MM.1S (cell line): Measurements from ENCODE around the gene SMIM10L1.

Experiments
- DNase-seq: peaks from one replicate; pipeline ENCODE4 v3.0.0-alpha.2; 2015
- H2AFZ ChIP-seq: fragments of 300-600 bp; sonication (generic); 2 replicates; pipeline ENCODE4 v1.6.0; 2016; ENCODE audit warnings: antibody characterized with exemption, low read length
- H3F3A ChIP-seq: fragments of 300-600 bp; sonication (generic); 2 replicates; pipeline ENCODE4 v1.6.1; 2016; ENCODE audit warnings: mild to moderate bottlenecking, antibody characterized with exemption, low read length, moderate library complexity, mixed read lengths; ENCODE audit not compliant: insufficient read depth
- H3K27ac ChIP-seq: fragments of 300-600 bp; sonication (generic); 2 replicates; pipeline ENCODE4 v1.5.1; 2016; ENCODE audit warnings: mild to moderate bottlenecking, low read length
- H3K27me3 ChIP-seq: fragments of 300-600 bp; sonication (generic); replicated peaks from 2 replicates; pipeline ENCODE4 v1.6.0; 2016; ENCODE audit warnings: low read length; ENCODE audit not compliant: insufficient read depth
- H3K36me3 ChIP-seq: fragments of 300-600 bp; sonication (generic); replicated peaks from 2 replicates; pipeline ENCODE4 v1.6.1; 2016; ENCODE audit warnings: mild to moderate bottlenecking, low read length, mixed read lengths; ENCODE audit not compliant: insufficient read depth
- H3K4me1 ChIP-seq: fragments of 300-600 bp; sonication (generic); 2 replicates; pipeline ENCODE4 v1.6.1; 2016; ENCODE audit warnings: low read length, mixed read lengths
- H3K4me2 ChIP-seq: fragments of 300-600 bp; sonication (generic); 2 replicates; pipeline ENCODE4 v1.6.0; 2016; ENCODE audit warnings: low read depth, low read length
- H3K4me3 ChIP-seq: fragments of 300-600 bp; sonication (generic); 2 replicates; pipeline ENCODE4 v1.5.1; 2016; ENCODE audit warnings: low read length, mixed read lengths
- H3K79me2 ChIP-seq: fragments of 300-600 bp; sonication (generic); 2 replicates; pipeline ENCODE4 v1.6.1; 2016; ENCODE audit warnings: mixed run types, low read length, mixed read lengths
- H3K9ac ChIP-seq: fragments of 300-600 bp; sonication (generic); 2 replicates; pipeline ENCODE4 v1.6.1; 2016; ENCODE audit warnings: low read length, mixed read lengths
- H3K9me2 ChIP-seq: fragments of 300-600 bp; sonication (generic); replicated peaks from 2 replicates; pipeline ENCODE4 v1.6.1; 2016; ENCODE audit warnings: mild to moderate bottlenecking, low read length, mixed read lengths; ENCODE audit not compliant: insufficient read depth
- H3K9me3 ChIP-seq: fragments of 300-600 bp; sonication (generic); replicated peaks from 2 replicates; pipeline ENCODE4 v1.6.1; 2016; ENCODE audit warnings: mild to moderate bottlenecking, low read length, mixed read lengths; ENCODE audit not compliant: insufficient read depth
- H4K20me1 ChIP-seq: fragments of 300-600 bp; sonication (generic); 2 replicates; pipeline ENCODE4 v1.6.1; 2016; ENCODE audit warnings: mild to moderate bottlenecking, low read length, moderate library complexity, mixed read lengths; ENCODE audit not compliant: insufficient read depth
- EZH2 ChIP-seq: fragments of 300-600 bp; sonication (generic); optimal IDR thresholded peaks from 2 replicates; pipeline ENCODE3; 2017; ENCODE audit warnings: low read depth, mild to moderate bottlenecking, antibody characterized with exemption, low read length, mixed read lengths
- EZH2phosphoT487 ChIP-seq: fragments of 300-600 bp; sonication (generic); IDR thresholded peaks from 2 replicates; pipeline ENCODE4 v1.6.1; 2018; ENCODE audit warnings: antibody characterized with exemption, low read length
- TF ChIP-seq, protein P1 (sequence below): fragments of 300-600 bp; sonication (generic); IDR thresholded peaks from 2 replicates; pipeline ENCODE4 v1.5.1; 2016; ENCODE audit warnings: antibody characterized with exemption, low read length, mixed read lengths

SMIM10L1 gene

DNA sequence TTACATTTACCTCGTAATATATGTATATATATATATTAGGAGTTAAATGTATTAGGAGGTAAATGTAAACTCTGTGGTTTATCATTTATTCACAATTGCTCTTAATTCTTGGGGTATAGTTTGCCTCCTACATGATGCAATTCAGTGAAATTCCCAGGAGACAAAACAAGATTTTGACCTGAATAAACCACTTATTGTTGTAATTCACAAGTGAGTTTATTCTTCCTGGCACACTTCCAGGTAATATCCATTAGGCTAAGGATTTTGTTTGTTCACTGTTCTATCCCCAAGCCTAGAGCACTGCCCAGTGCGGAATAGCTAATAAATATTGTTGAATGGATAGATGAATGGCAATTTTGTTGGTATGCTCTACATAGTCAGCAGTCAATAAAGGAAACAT, 3.0 kb downstream of the SMIM10L1 start:
- no peak for TF ChIP-seq EZH2
- Histone ChIP-seq H3K4me2 (no peak overlapping the region), H4K20me1 (no peaks in the 10 kb centered on the region)

DNA sequence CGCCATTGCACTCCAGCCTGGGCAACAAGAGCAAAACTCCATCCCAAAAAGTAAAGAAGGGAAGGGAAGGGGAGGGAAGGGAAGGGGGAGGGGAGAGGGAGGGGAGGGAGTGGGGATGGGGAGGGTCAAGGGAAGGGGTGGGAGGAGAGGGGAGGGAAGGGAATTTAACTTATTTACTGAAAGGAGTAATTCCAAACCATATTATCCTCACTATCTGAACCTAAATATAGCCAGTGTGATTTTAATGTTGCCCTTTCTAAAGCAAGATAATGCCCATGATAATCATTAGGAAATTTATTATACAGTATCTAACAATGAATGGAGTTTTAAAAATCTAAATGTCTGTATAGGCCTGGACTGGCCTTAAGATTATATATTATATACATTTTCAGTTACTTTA, 7.3 kb downstream of the SMIM10L1 start:
- no peaks in the 10 kb centered on the region for H3K36me3 ChIP-seq
- no peaks in the 10 kb centered on the region for H3K27me3 ChIP-seq
- H3K27ac ChIP-seq: no peak overlapping the region
- H3K4me3 ChIP-seq: no peak overlapping the region
- TF ChIP-seq EZH2phosphoT487 (no peak), EZH2 (no peak)
- TF ChIP-seq, protein P1, sequence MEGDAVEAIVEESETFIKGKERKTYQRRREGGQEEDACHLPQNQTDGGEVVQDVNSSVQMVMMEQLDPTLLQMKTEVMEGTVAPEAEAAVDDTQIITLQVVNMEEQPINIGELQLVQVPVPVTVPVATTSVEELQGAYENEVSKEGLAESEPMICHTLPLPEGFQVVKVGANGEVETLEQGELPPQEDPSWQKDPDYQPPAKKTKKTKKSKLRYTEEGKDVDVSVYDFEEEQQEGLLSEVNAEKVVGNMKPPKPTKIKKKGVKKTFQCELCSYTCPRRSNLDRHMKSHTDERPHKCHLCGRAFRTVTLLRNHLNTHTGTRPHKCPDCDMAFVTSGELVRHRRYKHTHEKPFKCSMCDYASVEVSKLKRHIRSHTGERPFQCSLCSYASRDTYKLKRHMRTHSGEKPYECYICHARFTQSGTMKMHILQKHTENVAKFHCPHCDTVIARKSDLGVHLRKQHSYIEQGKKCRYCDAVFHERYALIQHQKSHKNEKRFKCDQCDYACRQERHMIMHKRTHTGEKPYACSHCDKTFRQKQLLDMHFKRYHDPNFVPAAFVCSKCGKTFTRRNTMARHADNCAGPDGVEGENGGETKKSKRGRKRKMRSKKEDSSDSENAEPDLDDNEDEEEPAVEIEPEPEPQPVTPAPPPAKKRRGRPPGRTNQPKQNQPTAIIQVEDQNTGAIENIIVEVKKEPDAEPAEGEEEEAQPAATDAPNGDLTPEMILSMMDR: no peak
- DNase-seq: no peak
- H3K9me3 ChIP-seq: no peaks in the 10 kb centered on the region
- H3K9ac ChIP-seq: no peak overlapping the region
- H2AFZ ChIP-seq: no peak overlapping the region
- peaks cover 16% of the 10 kb centered on the region for H3K79me2 ChIP-seq
- no peaks in the 10 kb centered on the region for H3K4me1 ChIP-seq
- H4K20me1 ChIP-seq: no peaks in the 10 kb centered on the region
- H3K9me2 ChIP-seq: no peaks in the 10 kb centered on the region
- H3K4me2 ChIP-seq: no peak overlapping the region
- no peaks in the 10 kb centered on the region for H3F3A ChIP-seq

More for the DNA sequence above, 3.0 kb downstream of the SMIM10L1 start:
- Histone ChIP-seq H3K4me3 (no peak overlapping the region), H3K36me3 (no peaks in the 10 kb centered on the region), H3K9me2 (no peaks in the 10 kb centered on the region), H3K4me1 (0 out of 2 replicates have a peak, but pooled peaks cover 10% of the 10 kb centered on the region), H2AFZ (no peak overlapping the region), H3K9ac (no peak overlapping the region), H3K79me2 (peaks cover 55% of the 10 kb centered on the region), H3K27ac (no peak overlapping the region), H3F3A (0 out of 2 replicates have a peak, but pooled peaks cover 6% of the 10 kb centered on the region), H3K9me3 (no peaks in the 10 kb centered on the region), H3K27me3 (no peaks in the 10 kb centered on the region)
- DNase-seq: no peak

GRCh38 chr12:11182529-11182928, 11.5 kb downstream of the SMIM10L1 start:
- H3K27me3 ChIP-seq: no peaks in the 10 kb centered on the region
- H3K9ac ChIP-seq: no peak overlapping the region
- H3K4me2 ChIP-seq: no peak overlapping the region
- H3K4me3 ChIP-seq: no peak overlapping the region
- H3K9me3 ChIP-seq: no peaks in the 10 kb centered on the region
- TF ChIP-seq, protein P1: no peak
- TF ChIP-seq EZH2 (no peak), EZH2phosphoT487 (no peak)
- H3K36me3 ChIP-seq: no peaks in the 10 kb centered on the region
- H3F3A ChIP-seq: no peaks in the 10 kb centered on the region
- no peaks in the 10 kb centered on the region for H3K79me2 ChIP-seq
- H3K9me2 ChIP-seq: no peaks in the 10 kb centered on the region
- no peaks in the 10 kb centered on the region for H4K20me1 ChIP-seq
- H2AFZ ChIP-seq: no peak overlapping the region
- H3K27ac ChIP-seq: no peak overlapping the region
- no peak for DNase-seq
- H3K4me1 ChIP-seq: no peaks in the 10 kb centered on the region

DNA sequence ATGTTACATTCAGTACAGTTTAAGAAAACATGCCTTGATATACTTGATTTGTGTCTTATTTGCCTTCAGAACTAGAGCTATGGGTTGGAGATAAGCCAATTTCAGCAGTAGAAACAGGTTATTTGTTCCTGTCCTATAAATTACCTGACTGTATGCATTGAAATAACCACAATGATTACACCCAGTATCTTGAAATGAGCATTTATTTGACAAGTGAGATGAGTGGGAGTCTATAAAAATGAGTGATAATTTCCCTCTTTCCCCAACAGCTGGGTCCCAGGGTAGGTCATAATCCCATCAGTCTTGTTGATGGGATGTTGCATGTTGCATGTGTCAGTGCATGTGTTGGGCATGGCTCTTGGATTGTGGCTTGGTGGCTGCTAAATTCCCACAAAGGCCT, 12.0 kb downstream of the SMIM10L1 start:
- no peaks in the 10 kb centered on the region for H3K36me3 ChIP-seq
- H3K79me2 ChIP-seq: no peaks in the 10 kb centered on the region
- no peak overlapping the region for H3K4me3 ChIP-seq
- no peaks in the 10 kb centered on the region for H3F3A ChIP-seq
- no peak overlapping the region for H3K27ac ChIP-seq
- no peaks in the 10 kb centered on the region for H3K4me1 ChIP-seq
- no peak overlapping the region for H3K4me2 ChIP-seq
- TF ChIP-seq EZH2phosphoT487 (no peak), EZH2 (no peak)
- TF ChIP-seq, protein P1: no peak
- no peaks in the 10 kb centered on the region for H3K9me2 ChIP-seq
- no peaks in the 10 kb centered on the region for H3K9me3 ChIP-seq
- no peak overlapping the region for H2AFZ ChIP-seq
- no peak for DNase-seq
- no peak overlapping the region for H3K9ac ChIP-seq
- no peaks in the 10 kb centered on the region for H4K20me1 ChIP-seq
- no peaks in the 10 kb centered on the region for H3K27me3 ChIP-seq
